Endothelial cell of umbilical vein (primary cell): ENCODE results near the gene GALNT9. TPM values are rescaled to one million over a fixed set of nuclear protein-coding genes. Genes with fewer than 3 reads are reported as not detected.

Experiments
- BruUV-seq: library from RNA; stranded (reverse); fragments of 400-500 nt; replicated peaks from 2 replicates; lab custom pipeline; 2021; lab: Mats Ljungman, UMichigan
- CTCF ChIA-PET: fragments of 300-600, 350-600 bp; sonication (Branson Sonifier 250); formaldehyde crosslinking; loops from one replicate; lab custom pipeline; 2021; ENCODE audit warnings: antibody characterized with exemption, inconsistent platforms; lab: Charles Lee
- POLR2A ChIA-PET: fragments of 300-600, 350-600 bp; sonication (Branson Sonifier 250); formaldehyde crosslinking; loops from one replicate; lab custom pipeline; 2021; ENCODE audit warnings: antibody characterized with exemption, inconsistent platforms; lab: Charles Lee
- DNase-seq: peaks from one replicate; pipeline ENCODE4 v3.0.0-alpha.2; 2011; ENCODE audit warnings: low read depth, low spot score
- FAIRE-seq: peaks from 2 replicates; lab custom pipeline; 2011; peaks lifted over from hg19 to GRCh38; lab: Jason Lieb, UNC
- H2AFZ ChIP-seq: 2 replicates; pipeline ENCODE4 v1.6.0; 2012; ENCODE audit warnings: low read depth, low read length, control low read depth, inconsistent platforms
- H3K27ac ChIP-seq: 2 replicates; pipeline ENCODE4 v1.5.1; 2011; ENCODE audit warnings: low read depth, mild to moderate bottlenecking, control low read depth, low read length, moderate library complexity; ENCODE audit not compliant: insufficient read depth
- H3K27me3 ChIP-seq, 2 experiments: 2 replicates each; pipeline versions ENCODE4 v1.6.0 to v1.6.1; 2011; ENCODE audit warnings: low read length in 2 of 2, mixed read lengths in 1 of 2; ENCODE audit not compliant: control insufficient read depth in 2 of 2, insufficient read depth in 2 of 2
- H3K36me3 ChIP-seq, 2 experiments: 2 replicates in 1 of 2; 3 replicates in 1 of 2; pipeline ENCODE4 v1.5.1; 2011; ENCODE audit warnings: low read length in 2 of 2, mild to moderate bottlenecking in 1 of 2, moderate library complexity in 1 of 2; ENCODE audit not compliant: control insufficient read depth in 2 of 2, insufficient read depth in 2 of 2; ENCODE audit errors: extremely low read depth in 1 of 2
- H3K4me1 ChIP-seq: 3 replicates; pipeline ENCODE4 v1.5.1; 2011; ENCODE audit warnings: mild to moderate bottlenecking, low read length; ENCODE audit not compliant: control insufficient read depth, insufficient read depth; ENCODE audit errors: extremely low read depth
- H3K4me2 ChIP-seq: 2 replicates; pipeline ENCODE4 v1.6.1; 2011; ENCODE audit warnings: low read length, control low read depth, mixed read lengths; ENCODE audit not compliant: insufficient read depth
- H3K4me3 ChIP-seq, 3 experiments: fragments of 200-600 bp in 1 of 3; sonication (generic), shearing (Covaris generic) in 1 of 3; replicated peaks in 1 of 3; 2 replicates each; pipeline ENCODE4 v1.5.1; 2011 to 2016; ENCODE audit warnings: control low read depth in 3 of 3, low read length in 3 of 3, mild to moderate bottlenecking in 2 of 3, inconsistent platforms in 1 of 3, low read depth in 1 of 3, moderate library complexity in 1 of 3; ENCODE audit not compliant: insufficient read depth in 1 of 3
- H3K79me2 ChIP-seq: 2 replicates; pipeline ENCODE4 v1.6.0; 2012; ENCODE audit warnings: low read length, inconsistent platforms; ENCODE audit not compliant: control insufficient read depth, insufficient read depth
- H3K9ac ChIP-seq: replicated peaks from 2 replicates; pipeline ENCODE3; 2011; ENCODE audit warnings: low read length, control low read depth; ENCODE audit not compliant: insufficient read depth; ENCODE audit errors: extremely low read depth
- H3K9me1 ChIP-seq: replicated peaks from 3 replicates; pipeline ENCODE4 v1.6.0; 2011; ENCODE audit warnings: mild to moderate bottlenecking, low read length; ENCODE audit not compliant: control insufficient read depth, insufficient read depth; ENCODE audit errors: extremely low read depth
- H3K9me3 ChIP-seq: replicated peaks from 2 replicates; pipeline ENCODE4 v1.5.1; 2012; ENCODE audit warnings: low read length, inconsistent platforms; ENCODE audit not compliant: control insufficient read depth, insufficient read depth
- H4K20me1 ChIP-seq: replicated peaks from 2 replicates; pipeline ENCODE3; 2011; ENCODE audit warnings: mild to moderate bottlenecking, low read length; ENCODE audit not compliant: control insufficient read depth, insufficient read depth; ENCODE audit errors: extremely low read depth
- CTCF ChIP-seq, 2 donors: IDR thresholded peaks; 1 replicate in 1 of 2; 2 replicates in 1 of 2; pipeline ENCODE4 v1.5.1; 2011; ENCODE audit warnings: low read length in 2 of 2, mild to moderate bottlenecking in 2 of 2, moderate library complexity in 2 of 2, control low read depth in 1 of 2, inconsistent platforms in 1 of 2, low read depth in 1 of 2; ENCODE audit not compliant: insufficient read depth in 1 of 2; ENCODE audit errors: extremely low read depth in 1 of 2
- EZH2 ChIP-seq: IDR thresholded peaks from 2 replicates; pipeline ENCODE4 v1.6.1; 2012; ENCODE audit warnings: borderline replicate concordance, low read depth, mild to moderate bottlenecking, moderate library complexity, low read length, inconsistent platforms; ENCODE audit not compliant: severe bottlenecking
- FOS ChIP-seq: IDR thresholded peaks from 2 replicates; pipeline ENCODE4 v1.6.1; 2011; ENCODE audit warnings: mild to moderate bottlenecking, low read length, moderate library complexity, borderline replicate concordance; ENCODE audit not compliant: insufficient read depth
- GATA2 ChIP-seq: IDR thresholded peaks from 2 replicates; pipeline ENCODE4 v1.7.0; 2011; ENCODE audit warnings: low read depth, mild to moderate bottlenecking, moderate library complexity, mixed read lengths, low read length; ENCODE audit not compliant: insufficient read length, insufficient read depth
- JUN ChIP-seq: IDR thresholded peaks from 2 replicates; pipeline ENCODE4 v1.6.1; 2011; ENCODE audit warnings: borderline replicate concordance, low read depth; ENCODE audit not compliant: insufficient read length, insufficient read depth
- MAX ChIP-seq: IDR thresholded peaks from 2 replicates; pipeline ENCODE4 v1.6.1; 2011; ENCODE audit not compliant: insufficient read depth, insufficient read length
- MYC ChIP-seq: IDR thresholded peaks from one replicate; pipeline ENCODE4 v1.6.1; 2011; ENCODE audit warnings: mild to moderate bottlenecking, low read depth, low read length
- POLR2A ChIP-seq: IDR thresholded peaks from 2 replicates; pipeline ENCODE4 v1.6.1; 2012; ENCODE audit warnings: low read depth, mild to moderate bottlenecking, control low read depth, low read length
- POLR2AphosphoS5 ChIP-seq: IDR thresholded peaks from 2 replicates; pipeline ENCODE4 v1.6.1; 2012; ENCODE audit warnings: low read depth, mild to moderate bottlenecking, control low read depth, low read length, moderate library complexity; ENCODE audit not compliant: insufficient read depth
- dilution Hi-C: fragments of 300-500 bp; cut with MboI; formaldehyde crosslinking; loops from one replicate; pipeline ENCODE4 v1.15.0; 2019; ENCODE audit warnings: low sequenced_read_pairs; ENCODE audit not compliant: extremely low pct_ligation_motif_present
- intact Hi-C: fragments of 100-400 bp; cut with micrococcal nuclease; formaldehyde crosslinking; loops from one replicate; pipeline ENCODE4 v1.10.0; 2022
- polyA plus RNA-seq, 4 experiments: library from polyadenylated mRNA; depleted of rRNA in 3 of 4; stranded (reverse) in 3 of 4; unstranded in 1 of 4; fragments of >200 nt; gene quantifications; 2 replicates each; pipeline versions ENCODE4 v1.2.1 to v1.2.3, GENCODE V29; 2011 to 2012; ENCODE audit warnings: missing spikeins in 1 of 4
- total RNA-seq: library from RNA; stranded (reverse); gene quantifications from 2 replicates; pipeline ENCODE4 v1.2.3, GENCODE V29; 2021

Gene GALNT9
- total and polyA plus RNA-seq, 2 donors (not counting 3 experiments of a cell fraction or from before 2014, with no cell fraction given) = 0.14 to 0.73 TPM

DNA sequence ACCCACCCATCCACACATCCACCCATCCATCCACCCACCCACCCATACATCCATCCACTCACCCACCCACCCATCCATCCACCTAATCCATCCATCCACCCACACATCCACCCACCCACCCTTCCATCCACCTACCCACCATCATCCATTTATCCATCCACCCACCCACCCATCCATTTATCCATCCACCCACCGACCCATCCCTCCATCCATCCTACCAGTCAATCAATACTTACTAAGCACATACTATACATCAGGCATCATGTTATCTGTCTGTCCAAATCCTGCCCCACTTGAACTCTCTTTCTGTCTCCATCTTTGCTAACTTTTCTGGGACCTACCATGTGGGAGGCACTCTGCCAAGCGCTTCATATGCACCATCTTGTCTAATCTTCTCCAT, 15.4 kb downstream of the GALNT9 start:
- H3K79me2 ChIP-seq = no peaks in the 10 kb centered on the region
- no peaks in the 10 kb centered on the region for H3K9me3 ChIP-seq
- TF ChIP-seq FOS (no peak), POLR2AphosphoS5 (no peak), CTCF (IDR thresholded peaks at IDR 0.05; ENCODE audit: extremely low read depth in 1 of 2, insufficient read depth in 1 of 2, low read depth in 1 of 2, low read length in 2 of 2) (no peak), EZH2 (no peak), MAX (no peak), POLR2A (no peak), GATA2 (no peak), JUN (no peak), MYC (no peak)
- H3K4me3 ChIP-seq = no peak overlapping the region
- no peak overlapping the region for H2AFZ ChIP-seq
- dilution Hi-C loops = no loop called here
- FAIRE-seq (no peak), DNase-seq (no peak)
- no peaks in the 10 kb centered on the region for H3K4me1 ChIP-seq
- H3K27ac ChIP-seq = no peak overlapping the region
- no peaks in the 10 kb centered on the region for H3K9me1 ChIP-seq
- BruUV-seq = no TSS peak
- no peaks in the 10 kb centered on the region for H3K27me3 ChIP-seq
- no peaks in the 10 kb centered on the region for H4K20me1 ChIP-seq
- H3K4me2 ChIP-seq = no peak overlapping the region
- no peaks in the 10 kb centered on the region for H3K36me3 ChIP-seq
- CTCF ChIA-PET = no interaction called here
- POLR2A ChIA-PET = no interaction called here
- intact Hi-C loops = no loop called here
- H3K9ac ChIP-seq = no peak overlapping the region
